Natural killer cell (primary cell): ENCODE measurements around the gene UBASH3B. TPM values are rescaled to one million over a fixed set of nuclear protein-coding genes. Genes with fewer than 3 reads are reported as not detected.

ENCODE experiments used
- ATAC-seq, 3 donors: fragments of 150-1000 bp in 2 of 3; fragments of 200-7000 bp in 1 of 3; cut with Tn5 transposase; 1 replicate in 1 of 3; 2 replicates in 2 of 3; pipeline ENCODE4 v1.10.0; 2021; ENCODE audit warnings: mild to moderate bottlenecking in 2 of 3, moderate library complexity in 2 of 3
- DNase-seq, 2 donors: peaks; one replicate each; pipeline versions ENCODE4 v3.0.0 to v3.0.0-alpha.2; 2013 to 2021; ENCODE audit warnings: mixed read lengths in 1 of 2
- H3K27ac ChIP-seq: one replicate; pipeline ENCODE4 v1.5.1; 2013; ENCODE audit warnings: mild to moderate bottlenecking, low read length
- H3K27me3 ChIP-seq: one replicate; pipeline ENCODE4 v1.6.1; 2013; ENCODE audit warnings: low read length; ENCODE audit not compliant: control insufficient read depth, insufficient read depth
- H3K36me3 ChIP-seq: one replicate; pipeline ENCODE4 v1.6.1; 2013; ENCODE audit warnings: low read length; ENCODE audit not compliant: control insufficient read depth, insufficient read depth
- H3K4me1 ChIP-seq: one replicate; pipeline ENCODE4 v1.6.1; 2013; ENCODE audit warnings: low read length; ENCODE audit not compliant: control insufficient read depth, insufficient read depth
- H3K4me3 ChIP-seq: one replicate; pipeline ENCODE4 v1.5.1; 2013; ENCODE audit warnings: low read length
- H3K9me3 ChIP-seq: one replicate; pipeline ENCODE4 v1.6.1; 2013; ENCODE audit warnings: low read length; ENCODE audit not compliant: control insufficient read depth, insufficient read depth
- H3K27ac Mint-ChIP-seq, 2 donors: one replicate each; pipeline ENCODE4 v1.8.0; 2022; ENCODE audit warnings: mild to moderate bottlenecking in 2 of 2, mixed read lengths in 2 of 2, moderate library complexity in 1 of 2
- H3K27me3 Mint-ChIP-seq, 2 donors: one replicate each; pipeline ENCODE4 v1.8.0; 2022; ENCODE audit warnings: low read depth in 2 of 2, mixed read lengths in 2 of 2
- H3K36me3 Mint-ChIP-seq: one replicate; pipeline ENCODE4 v1.8.0; 2022; ENCODE audit warnings: mixed read lengths
- H3K4me1 Mint-ChIP-seq, 2 donors: one replicate each; pipeline ENCODE4 v1.8.0; 2022; ENCODE audit warnings: mixed read lengths in 2 of 2
- H3K4me3 Mint-ChIP-seq: one replicate; pipeline ENCODE4 v1.8.0; 2022; ENCODE audit warnings: mild to moderate bottlenecking, moderate library complexity, mixed read lengths
- H3K9me3 Mint-ChIP-seq, 2 donors: one replicate each; pipeline ENCODE4 v1.8.0; 2022; ENCODE audit warnings: mixed read lengths in 2 of 2
- CTCF ChIP-seq: fragments of 200-600 bp; IDR thresholded peaks from one replicate; pipeline ENCODE4 v1.8.0; 2022; ENCODE audit warnings: antibody characterized with exemption
- whole genome bisulfite sequencing: methylation state at CpG from one replicate; pipeline ENCODE4 v1.1.7; 2013; ENCODE audit warnings: missing lambda C conversion rate; ENCODE audit not compliant: insufficient coverage; 5-methylcytosine and 5-hydroxymethylcytosine counted together
- intact Hi-C: fragments of 100-400 bp; cut with micrococcal nuclease; formaldehyde crosslinking; loops from one replicate; pipeline ENCODE4 v1.14.2; 2022
- total RNA-seq, 4 donors: library from RNA; stranded (reverse); fragments of 120-200 nt in 1 of 4; gene quantifications; one replicate each; pipeline versions ENCODE4 v1.2.3 to v1.2.4, GENCODE V29; 2013 to 2022

Gene UBASH3B
- total RNA-seq, 3 donors from 2014 or later (not counting 1 experiment from before 2014, with no cell fraction given), result 28.7 to 33.9 (median 33.5) TPM

DNA sequence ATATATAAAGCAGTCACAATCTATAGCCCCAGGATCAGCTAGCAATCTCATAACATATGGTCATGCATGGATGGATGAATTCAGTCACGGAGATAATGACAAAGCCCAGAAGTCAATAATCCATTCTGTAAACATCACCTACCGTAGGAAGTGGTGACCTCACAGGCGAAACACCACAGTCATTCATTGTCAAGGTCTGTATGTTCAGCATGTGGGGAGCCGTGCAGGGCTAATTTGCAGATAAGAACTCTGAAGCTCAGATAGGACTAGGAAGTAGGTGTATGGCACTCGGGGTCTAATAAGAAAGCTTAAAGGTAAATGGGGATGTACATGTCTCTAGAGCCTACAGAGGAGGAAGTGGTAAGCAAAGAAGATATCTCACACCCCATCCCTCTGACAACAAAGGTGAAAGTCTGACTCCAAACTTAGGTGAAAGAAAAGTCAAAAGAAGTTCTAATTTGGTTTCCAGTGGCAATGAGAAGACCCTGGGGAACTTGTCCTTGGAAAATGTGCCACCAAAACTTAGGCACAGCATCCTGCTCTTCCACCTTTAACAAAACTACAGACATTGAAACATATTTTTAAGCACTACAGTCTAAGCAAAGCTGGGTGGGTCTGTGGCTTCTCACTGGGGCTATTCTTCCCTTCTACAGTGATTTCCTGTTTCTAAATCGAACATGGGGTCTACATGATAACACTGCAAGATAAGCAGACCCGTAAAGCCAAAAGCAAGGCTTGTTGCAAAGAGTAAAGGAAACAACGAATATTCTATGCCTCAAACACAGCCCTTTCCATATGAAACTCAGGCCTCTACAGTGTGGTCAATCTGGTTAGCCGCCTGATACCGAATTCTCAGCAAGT lies 188.0 kb downstream of the UBASH3B start:
- H3K27ac ChIP-seq, result peak overlapping the region; percentile 82
- H3K4me1 Mint-ChIP-seq, result peaks cover 65 to 71% of the 10 kb centered on the region in 2 donors

DNA sequence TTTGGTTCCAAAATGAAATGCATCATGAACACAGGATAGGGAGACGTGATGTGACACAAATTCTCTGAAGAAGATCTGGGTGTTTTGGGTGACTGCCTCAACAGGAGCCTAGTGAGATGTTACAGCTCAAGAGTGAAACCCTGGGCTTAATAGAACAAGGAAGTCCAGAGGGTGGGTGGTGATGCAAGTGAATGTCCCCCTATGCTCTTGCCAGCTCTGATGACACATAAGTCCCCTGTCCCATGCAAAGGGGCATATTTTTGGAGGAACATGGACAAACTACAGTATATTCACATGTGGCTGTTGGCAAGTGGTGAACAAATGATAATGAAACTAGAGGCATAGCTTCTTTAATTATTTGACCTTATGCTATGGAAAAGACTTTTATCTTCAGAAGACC lies 191.9 kb downstream of the UBASH3B start:
- intact Hi-C loops, result no loop called here
- TF ChIP-seq CTCF, result no peak

More for the DNA sequence above, 188.0 kb downstream of the UBASH3B start:
- no peaks in the 10 kb centered on the region for H3K27me3 ChIP-seq
- Mint-ChIP-seq H3K36me3 (no peaks in the 10 kb centered on the region), H3K9me3 (no peaks in the 10 kb centered on the region), H3K4me3 (peak overlapping the region; percentile 84), H3K27ac (peak overlapping the region; percentile 80 to 93), H3K27me3 (no peaks in the 10 kb centered on the region)
- peaks cover 64% of the 10 kb centered on the region for H3K4me1 ChIP-seq
- DNase-seq (peak; percentile 39 to 84), ATAC-seq (peak; percentile 79 to 88 (median 88))
- WGBS, result 2% methylated on average over 8 of the region's 10 CpGs
- H3K36me3 ChIP-seq, result no peaks in the 10 kb centered on the region
- H3K9me3 ChIP-seq, result no peaks in the 10 kb centered on the region
- peak overlapping the region; percentile 3 for H3K4me3 ChIP-seq
- TF ChIP-seq CTCF, result no peak
- intact Hi-C loops, result loop anchor here (1.0 kb wide), 1 partner anchor 11 kb away; no protein-coding TSS in a partner anchor

GRCh38 chr11:122848186-122848585 lies 192.7 kb downstream of the UBASH3B start:
- Histone ChIP-seq H3K27me3 (no peaks in the 10 kb centered on the region), H3K36me3 (peaks cover 8% of the 10 kb centered on the region), H3K27ac (no peak overlapping the region), H3K4me3 (no peak overlapping the region), H3K9me3 (no peaks in the 10 kb centered on the region), H3K4me1 (peaks cover 77% of the 10 kb centered on the region)
- Mint-ChIP-seq H3K27ac (peak overlapping the region; percentile 25 to 42), H3K4me1 (peaks cover 74 to 91% of the 10 kb centered on the region in 2 donors), H3K4me3 (no peak overlapping the region), H3K9me3 (no peaks in the 10 kb centered on the region), H3K36me3 (no peaks in the 10 kb centered on the region), H3K27me3 (no peaks in the 10 kb centered on the region)
- no peak for DNase-seq
- ATAC-seq, result no peak
- TF ChIP-seq CTCF, result no peak
- intact Hi-C loops, result no loop called here
- WGBS, result 100% methylated on average over 1 of the region's 1 CpG

More for the DNA sequence above, 191.9 kb downstream of the UBASH3B start:
- Histone ChIP-seq H3K4me1 (peaks cover 80% of the 10 kb centered on the region), H3K27me3 (no peaks in the 10 kb centered on the region), H3K4me3 (no peak overlapping the region), H3K27ac (peak overlapping the region; percentile 8), H3K36me3 (peaks cover 6% of the 10 kb centered on the region), H3K9me3 (no peaks in the 10 kb centered on the region)
- H3K27ac Mint-ChIP-seq, result peak overlapping the region; percentile 25 to 42
- no peaks in the 10 kb centered on the region for H3K36me3 Mint-ChIP-seq
- no peak overlapping the region for H3K4me3 Mint-ChIP-seq
- H3K9me3 Mint-ChIP-seq, result no peaks in the 10 kb centered on the region
- ATAC-seq, result no peak
- WGBS, result 3% methylated on average over 1 of the region's 1 CpG
- no peaks in the 10 kb centered on the region for H3K27me3 Mint-ChIP-seq
- peaks cover 78 to 93% of the 10 kb centered on the region in 2 donors for H3K4me1 Mint-ChIP-seq
- no peak for DNase-seq
